DND-41 (cell line): ENCODE results near the gene ANKDD1B.

ENCODE experiments used
- EZH2 ChIP-seq: IDR thresholded peaks from 3 replicates; pipeline ENCODE4 v1.6.1; 2012; ENCODE audit warnings: borderline replicate concordance, low read depth, mild to moderate bottlenecking, moderate library complexity, low read length, inconsistent platforms; ENCODE audit not compliant: severe bottlenecking
- TF ChIP-seq, protein P1 (sequence below): IDR thresholded peaks from 2 replicates; pipeline ENCODE4 v1.5.1; 2012; ENCODE audit warnings: borderline replicate concordance, low read length, moderate library complexity, mild to moderate bottlenecking; ENCODE audit not compliant: poor library complexity, severe bottlenecking; ENCODE audit errors: extremely low read depth

DNA sequence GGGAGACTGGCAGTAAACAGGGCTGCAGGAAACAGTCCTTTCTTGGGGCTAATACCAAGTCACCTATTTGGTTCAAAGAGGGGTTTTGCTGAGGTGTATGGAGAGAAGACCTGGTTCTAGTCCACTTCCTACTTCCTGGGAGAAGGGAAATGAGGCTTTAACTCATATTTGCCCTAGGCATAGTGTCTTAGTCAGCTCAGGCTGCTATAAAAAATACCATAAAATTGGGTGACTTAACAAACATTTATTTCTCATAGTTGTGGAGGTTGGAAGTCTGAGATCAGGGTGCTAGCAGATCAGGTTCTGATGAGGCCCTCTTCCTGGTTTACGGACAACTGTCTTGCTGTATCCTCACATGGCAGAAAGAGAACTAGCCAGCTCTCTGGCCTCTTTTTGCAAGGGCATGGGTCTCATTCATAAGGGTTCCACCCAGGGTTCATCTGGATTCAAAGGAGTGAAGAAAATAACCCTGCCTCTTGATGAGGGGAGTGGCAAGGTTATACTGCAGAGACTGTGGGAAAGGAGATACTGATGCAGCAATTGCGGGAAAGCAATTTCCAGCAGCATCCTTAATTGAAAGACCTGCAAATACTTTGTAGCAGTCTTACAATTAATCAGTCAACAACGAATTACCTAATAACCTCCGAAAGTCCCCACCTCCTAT, 40.5 kb downstream of the ANKDD1B start:
- TF ChIP-seq, protein P1, sequence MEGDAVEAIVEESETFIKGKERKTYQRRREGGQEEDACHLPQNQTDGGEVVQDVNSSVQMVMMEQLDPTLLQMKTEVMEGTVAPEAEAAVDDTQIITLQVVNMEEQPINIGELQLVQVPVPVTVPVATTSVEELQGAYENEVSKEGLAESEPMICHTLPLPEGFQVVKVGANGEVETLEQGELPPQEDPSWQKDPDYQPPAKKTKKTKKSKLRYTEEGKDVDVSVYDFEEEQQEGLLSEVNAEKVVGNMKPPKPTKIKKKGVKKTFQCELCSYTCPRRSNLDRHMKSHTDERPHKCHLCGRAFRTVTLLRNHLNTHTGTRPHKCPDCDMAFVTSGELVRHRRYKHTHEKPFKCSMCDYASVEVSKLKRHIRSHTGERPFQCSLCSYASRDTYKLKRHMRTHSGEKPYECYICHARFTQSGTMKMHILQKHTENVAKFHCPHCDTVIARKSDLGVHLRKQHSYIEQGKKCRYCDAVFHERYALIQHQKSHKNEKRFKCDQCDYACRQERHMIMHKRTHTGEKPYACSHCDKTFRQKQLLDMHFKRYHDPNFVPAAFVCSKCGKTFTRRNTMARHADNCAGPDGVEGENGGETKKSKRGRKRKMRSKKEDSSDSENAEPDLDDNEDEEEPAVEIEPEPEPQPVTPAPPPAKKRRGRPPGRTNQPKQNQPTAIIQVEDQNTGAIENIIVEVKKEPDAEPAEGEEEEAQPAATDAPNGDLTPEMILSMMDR = no peak
- no peak for TF ChIP-seq EZH2
